ENCODE results near the gene NRGN. TPM values are rescaled to one million over a fixed set of nuclear protein-coding genes. Genes with fewer than 3 reads are reported as not detected.

The NRGN gene
- total RNA-seq, 2 donors from 2014 or later: 4.7 to 8.9 TPM

GRCh38 chr11:124736736-124737135 lies 3.0 kb upstream of the NRGN start:
- H3K4me1 Mint-ChIP-seq: peaks cover 14% of the 10 kb centered on the region
- TF ChIP-seq CTCF (conservative IDR thresholded peaks at IDR 0.05): no peak
- Histone ChIP-seq H3K36me3 (ENCODE audit: control insufficient read depth, insufficient read depth, low read length) (no peaks in the 10 kb centered on the region), H3K4me3 (ENCODE audit: low read length) (no peak overlapping the region), H3K27ac (ENCODE audit: low read depth, low read length) (no peak overlapping the region), H3K9me3 (ENCODE audit: control insufficient read depth, low read length) (no peaks in the 10 kb centered on the region), H3K27me3 (ENCODE audit: control insufficient read depth, insufficient read depth, low read length, poor library complexity, severe bottlenecking) (peaks cover 60% of the 10 kb centered on the region), H3K9ac (ENCODE audit: extremely low read depth, low read length, poor library complexity, severe bottlenecking) (no peak overlapping the region), H3K4me1 (ENCODE audit: control insufficient read depth, insufficient read depth, low read length) (no peaks in the 10 kb centered on the region)
- H3K27me3 Mint-ChIP-seq (ENCODE audit: insufficient read depth): peaks cover 69% of the 10 kb centered on the region
- no peaks in the 10 kb centered on the region for H3K9me3 Mint-ChIP-seq
- DNase-seq: no peak
- 88 to 90% methylated on average over 3 of the region's 3 CpGs for WGBS, 2 experiments (ENCODE audit: insufficient coverage in 1 of 2, insufficient read length in 1 of 2)
- no peak overlapping the region for H3K27ac Mint-ChIP-seq
- H3K4me3 Mint-ChIP-seq: no peak overlapping the region
- H3K36me3 Mint-ChIP-seq (ENCODE audit: low read depth): no peaks in the 10 kb centered on the region

- Histone ChIP-seq H3K9me3 (ENCODE audit: control insufficient read depth, low read length) (no peaks in the 10 kb centered on the region), H3K4me1 (ENCODE audit: control insufficient read depth, insufficient read depth, low read length) (no peaks in the 10 kb centered on the region), H3K36me3 (ENCODE audit: control insufficient read depth, insufficient read depth, low read length) (no peaks in the 10 kb centered on the region), H3K27ac (ENCODE audit: low read depth, low read length) (no peak overlapping the region), H3K9ac (ENCODE audit: extremely low read depth, low read length, poor library complexity, severe bottlenecking) (no peak overlapping the region), H3K4me3 (ENCODE audit: low read length) (no peak overlapping the region), H3K27me3 (ENCODE audit: control insufficient read depth, insufficient read depth, low read length, poor library complexity, severe bottlenecking) (peaks cover 71% of the 10 kb centered on the region)
- Mint-ChIP-seq H3K27ac (no peak overlapping the region), H3K4me1 (peaks cover 14% of the 10 kb centered on the region), H3K27me3 (ENCODE audit: insufficient read depth) (peaks cover 79% of the 10 kb centered on the region), H3K36me3 (ENCODE audit: low read depth) (no peaks in the 10 kb centered on the region), H3K4me3 (no peak overlapping the region), H3K9me3 (no peaks in the 10 kb centered on the region)
- WGBS, 2 experiments (ENCODE audit: insufficient coverage in 1 of 2, insufficient read length in 1 of 2): 81 to 83% methylated on average over 3 to 7 of the region's 7 CpGs
- TF ChIP-seq CTCF (conservative IDR thresholded peaks at IDR 0.05): no peak
- no peak for DNase-seq
These were observed 2.0 kb upstream of the NRGN start for GRCh38 chr11:124737638-124738305.

- Mint-ChIP-seq H3K36me3 (ENCODE audit: low read depth) (no peaks in the 10 kb centered on the region), H3K4me1 (peaks cover 14% of the 10 kb centered on the region), H3K9me3 (no peaks in the 10 kb centered on the region), H3K27me3 (ENCODE audit: insufficient read depth) (peaks cover 90% of the 10 kb centered on the region), H3K4me3 (peak overlapping the region; percentile 57), H3K27ac (no peak overlapping the region)
- Histone ChIP-seq H3K4me1 (ENCODE audit: control insufficient read depth, insufficient read depth, low read length) (no peaks in the 10 kb centered on the region), H3K9ac (ENCODE audit: extremely low read depth, low read length, poor library complexity, severe bottlenecking) (no peak overlapping the region), H3K4me3 (ENCODE audit: low read length) (peak overlapping the region; percentile 57), H3K9me3 (ENCODE audit: control insufficient read depth, low read length) (no peaks in the 10 kb centered on the region), H3K27ac (ENCODE audit: low read depth, low read length) (no peak overlapping the region), H3K27me3 (ENCODE audit: control insufficient read depth, insufficient read depth, low read length, poor library complexity, severe bottlenecking) (peaks cover 82% of the 10 kb centered on the region), H3K36me3 (ENCODE audit: control insufficient read depth, insufficient read depth, low read length) (no peaks in the 10 kb centered on the region)
- WGBS, 2 experiments (ENCODE audit: insufficient coverage in 1 of 2, insufficient read length in 1 of 2): 83 to 97% methylated on average over 15 to 21 of the region's 21 CpGs
- no peak for TF ChIP-seq CTCF (conservative IDR thresholded peaks at IDR 0.05)
- DNase-seq: no peak
These were observed 846 bp upstream of the NRGN start for GRCh38 chr11:124738713-124739478.

Measured in endodermal cell (in vitro differentiated cells).